CD4-positive, alpha-beta T cell (primary cell): ENCODE results near the gene LRP1B. TPM values are rescaled to one million over a fixed set of nuclear protein-coding genes. Genes with fewer than 3 reads are reported as not detected.

Experiments used
- ATAC-seq: fragments of 200-7000 bp; cut with Tn5 transposase; one replicate; pipeline ENCODE4 v1.10.0; 2022; ENCODE audit warnings: mild to moderate bottlenecking; ENCODE audit not compliant: poor library complexity
- CTCF ChIA-PET: fragments of 350-600 bp; sonication (Branson Sonifier 250); formaldehyde crosslinking; loops from one replicate; lab custom pipeline; 2021; ENCODE audit warnings: antibody characterized with exemption, inconsistent platforms; lab: Charles Lee
- POLR2A ChIA-PET: fragments of 350-600 bp; sonication (Branson Sonifier 250); formaldehyde crosslinking; loops from one replicate; lab custom pipeline; 2021; ENCODE audit warnings: antibody characterized with exemption, inconsistent platforms; lab: Charles Lee
- DNase-seq, 14 experiments: peaks; one replicate each; pipeline ENCODE4 v3.0.0-alpha.2; 2013 to 2020; ENCODE audit warnings: mixed read lengths in 2 of 14
- H3K27ac ChIP-seq, 2 donors: one replicate each; pipeline versions ENCODE4 v1.5.1 to v1.7.0; 2013; ENCODE audit warnings: low read length in 2 of 2, low read depth in 1 of 2, mild to moderate bottlenecking in 1 of 2
- H3K27me3 ChIP-seq, 2 experiments: 1 replicate in 1 of 2; 2 replicates in 1 of 2; pipeline versions ENCODE4 v1.6.1 to v1.7.0; 2013; ENCODE audit warnings: low read length in 2 of 2, control low read depth in 1 of 2, mild to moderate bottlenecking in 1 of 2, moderate library complexity in 1 of 2; ENCODE audit not compliant: insufficient read depth in 2 of 2, control insufficient read depth in 1 of 2
- H3K36me3 ChIP-seq: one replicate; pipeline ENCODE4 v1.6.1; 2013; ENCODE audit warnings: low read length, control low read depth; ENCODE audit not compliant: insufficient read depth
- H3K4me1 ChIP-seq: one replicate; pipeline ENCODE4 v1.6.1; 2013; ENCODE audit warnings: low read length, control low read depth; ENCODE audit not compliant: insufficient read depth
- H3K4me3 ChIP-seq: one replicate; pipeline ENCODE4 v1.5.1; 2013; ENCODE audit warnings: mild to moderate bottlenecking, low read length, moderate library complexity
- H3K9me3 ChIP-seq, 2 experiments: 1 replicate in 1 of 2; 2 replicates in 1 of 2; pipeline versions ENCODE4 v1.6.1 to v1.7.0; 2013; ENCODE audit warnings: low read length in 2 of 2, mild to moderate bottlenecking in 2 of 2, control low read depth in 1 of 2, moderate library complexity in 1 of 2; ENCODE audit not compliant: control insufficient read depth in 1 of 2, insufficient read depth in 1 of 2
- H3K27ac Mint-ChIP-seq: one replicate; pipeline ENCODE4 v1.8.0; 2020; ENCODE audit warnings: mixed read lengths
- H3K27me3 Mint-ChIP-seq: one replicate; pipeline ENCODE4 v1.8.0; 2021; ENCODE audit warnings: mixed read lengths
- H3K36me3 Mint-ChIP-seq: one replicate; pipeline ENCODE4 v1.8.0; 2021; ENCODE audit warnings: low read depth, mixed read lengths
- H3K4me1 Mint-ChIP-seq: one replicate; pipeline ENCODE4 v1.8.0; 2021; ENCODE audit warnings: low read depth, mixed read lengths
- H3K4me3 Mint-ChIP-seq: one replicate; pipeline ENCODE4 v1.8.0; 2020; ENCODE audit warnings: mild to moderate bottlenecking, mixed read lengths
- H3K9me3 Mint-ChIP-seq: one replicate; pipeline ENCODE4 v1.8.0; 2020; ENCODE audit warnings: mixed read lengths
- intact Hi-C, 2 experiments: fragments of 100-400 bp; cut with DNase I in 1 of 2; cut with micrococcal nuclease in 1 of 2; formaldehyde crosslinking; loops; one replicate each; pipeline versions ENCODE4 v1.15.1 to v1.9.0; 2023 to 2025; cut with DNase I, micrococcal nuclease
- total RNA-seq, 174 experiments: library from RNA in 2 of 174; stranded (reverse) in 2 of 174; gene quantifications; one replicate each; pipeline ENCODE4 v1.2.3 and lab custom pipeline; 2021 to 2026
- TF ChIP-seq, protein P1 (sequence below): fragments of 200-600 bp; IDR thresholded peaks from one replicate; pipeline ENCODE4 v1.8.0; 2022; ENCODE audit warnings: antibody characterized with exemption, mild to moderate bottlenecking

LRP1B gene
- total RNA-seq, 2 experiments from 2014 or later: not detected

DNA sequence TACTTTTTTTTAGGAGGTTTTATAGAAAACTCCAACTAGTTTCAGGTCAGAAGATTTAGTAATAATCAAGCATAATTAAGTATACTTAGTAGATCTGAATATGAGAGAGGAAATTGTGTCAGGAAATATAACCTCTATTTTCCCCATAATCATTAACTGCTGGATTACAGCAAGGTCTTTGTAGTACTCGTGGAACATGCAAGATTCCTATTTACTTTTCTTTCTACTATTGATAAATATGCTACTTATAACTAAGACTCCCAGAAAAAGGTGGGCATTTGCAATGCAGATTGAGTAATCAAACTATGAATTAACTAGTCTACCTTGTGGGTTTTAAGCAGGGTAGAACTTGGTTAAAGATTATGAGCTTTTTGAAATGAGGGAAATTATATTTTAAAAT is 570.1 kb downstream of the LRP1B start:
- Mint-ChIP-seq H3K36me3 (no peaks in the 10 kb centered on the region), H3K27me3 (no peaks in the 10 kb centered on the region), H3K4me1 (no peaks in the 10 kb centered on the region), H3K27ac (no peak overlapping the region), H3K4me3 (no peak overlapping the region), H3K9me3 (peaks cover 4% of the 10 kb centered on the region)
- POLR2A ChIA-PET: no interaction called here
- Histone ChIP-seq H3K27me3 (no peaks in the 10 kb centered on the region), H3K4me3 (no peak overlapping the region), H3K27ac (no peak overlapping the region), H3K36me3 (no peaks in the 10 kb centered on the region), H3K9me3 (no peaks in the 10 kb centered on the region), H3K4me1 (no peaks in the 10 kb centered on the region)
- intact Hi-C loops: no loop called here
- ATAC-seq (no peak), DNase-seq (no peak)
- TF ChIP-seq, protein P1, sequence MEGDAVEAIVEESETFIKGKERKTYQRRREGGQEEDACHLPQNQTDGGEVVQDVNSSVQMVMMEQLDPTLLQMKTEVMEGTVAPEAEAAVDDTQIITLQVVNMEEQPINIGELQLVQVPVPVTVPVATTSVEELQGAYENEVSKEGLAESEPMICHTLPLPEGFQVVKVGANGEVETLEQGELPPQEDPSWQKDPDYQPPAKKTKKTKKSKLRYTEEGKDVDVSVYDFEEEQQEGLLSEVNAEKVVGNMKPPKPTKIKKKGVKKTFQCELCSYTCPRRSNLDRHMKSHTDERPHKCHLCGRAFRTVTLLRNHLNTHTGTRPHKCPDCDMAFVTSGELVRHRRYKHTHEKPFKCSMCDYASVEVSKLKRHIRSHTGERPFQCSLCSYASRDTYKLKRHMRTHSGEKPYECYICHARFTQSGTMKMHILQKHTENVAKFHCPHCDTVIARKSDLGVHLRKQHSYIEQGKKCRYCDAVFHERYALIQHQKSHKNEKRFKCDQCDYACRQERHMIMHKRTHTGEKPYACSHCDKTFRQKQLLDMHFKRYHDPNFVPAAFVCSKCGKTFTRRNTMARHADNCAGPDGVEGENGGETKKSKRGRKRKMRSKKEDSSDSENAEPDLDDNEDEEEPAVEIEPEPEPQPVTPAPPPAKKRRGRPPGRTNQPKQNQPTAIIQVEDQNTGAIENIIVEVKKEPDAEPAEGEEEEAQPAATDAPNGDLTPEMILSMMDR: no peak
- CTCF ChIA-PET: no interaction called here

DNA sequence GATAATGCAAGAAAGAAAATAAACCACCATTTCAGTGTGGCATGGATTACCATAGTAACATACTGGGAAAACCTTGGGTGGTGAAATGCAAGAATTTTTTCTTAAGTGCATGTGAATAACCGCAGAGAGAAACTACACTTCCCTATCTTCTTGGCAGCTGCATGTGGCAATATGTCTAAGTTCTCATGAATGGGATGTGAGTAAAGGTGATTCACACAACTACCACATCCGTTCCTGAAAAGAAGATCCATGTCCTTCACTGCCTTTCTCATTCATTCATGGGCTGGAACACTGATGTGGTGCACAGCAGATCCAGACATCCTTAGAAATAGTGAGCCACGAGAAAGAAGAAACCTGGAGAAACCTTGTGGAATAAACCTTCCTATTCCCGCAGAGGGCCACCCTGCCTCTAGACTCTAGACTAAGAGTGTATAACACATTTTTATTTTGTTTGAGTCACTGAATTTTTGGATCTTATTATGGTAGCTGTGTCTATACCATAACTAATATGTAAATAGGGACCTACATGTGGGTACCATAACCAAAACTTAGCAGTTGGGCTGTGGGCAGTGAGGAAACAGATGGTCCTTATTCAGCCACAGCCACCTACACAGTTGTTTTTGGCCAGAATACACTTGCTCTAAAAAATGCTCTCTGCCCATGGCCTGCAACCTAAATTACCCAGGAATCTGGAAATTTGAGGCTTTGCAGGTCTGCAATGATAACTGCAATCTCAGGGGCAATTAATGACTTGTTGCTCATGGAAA is 573.3 kb downstream of the LRP1B start:
- no peaks in the 10 kb centered on the region for H3K4me1 Mint-ChIP-seq
- TF ChIP-seq, protein P1: no peak
- no peaks in the 10 kb centered on the region for H3K27me3 ChIP-seq
- peak in 3 of 14 experiments; percentile 6 to 39 (median 22) for DNase-seq
- no peaks in the 10 kb centered on the region for H3K4me1 ChIP-seq
- no peaks in the 10 kb centered on the region for H3K9me3 ChIP-seq
- ChIA-PET POLR2A (no interaction called here), CTCF (no interaction called here)
- no peak for ATAC-seq
- no peaks in the 10 kb centered on the region for H3K36me3 Mint-ChIP-seq
- H3K4me3 ChIP-seq: no peak overlapping the region
- H3K36me3 ChIP-seq: no peaks in the 10 kb centered on the region
- intact Hi-C loops: no loop called here
- no peak overlapping the region for H3K27ac Mint-ChIP-seq
- peaks cover 4% of the 10 kb centered on the region for H3K9me3 Mint-ChIP-seq
- no peak overlapping the region for H3K4me3 Mint-ChIP-seq
- no peaks in the 10 kb centered on the region for H3K27me3 Mint-ChIP-seq
- no peak overlapping the region for H3K27ac ChIP-seq

DNA sequence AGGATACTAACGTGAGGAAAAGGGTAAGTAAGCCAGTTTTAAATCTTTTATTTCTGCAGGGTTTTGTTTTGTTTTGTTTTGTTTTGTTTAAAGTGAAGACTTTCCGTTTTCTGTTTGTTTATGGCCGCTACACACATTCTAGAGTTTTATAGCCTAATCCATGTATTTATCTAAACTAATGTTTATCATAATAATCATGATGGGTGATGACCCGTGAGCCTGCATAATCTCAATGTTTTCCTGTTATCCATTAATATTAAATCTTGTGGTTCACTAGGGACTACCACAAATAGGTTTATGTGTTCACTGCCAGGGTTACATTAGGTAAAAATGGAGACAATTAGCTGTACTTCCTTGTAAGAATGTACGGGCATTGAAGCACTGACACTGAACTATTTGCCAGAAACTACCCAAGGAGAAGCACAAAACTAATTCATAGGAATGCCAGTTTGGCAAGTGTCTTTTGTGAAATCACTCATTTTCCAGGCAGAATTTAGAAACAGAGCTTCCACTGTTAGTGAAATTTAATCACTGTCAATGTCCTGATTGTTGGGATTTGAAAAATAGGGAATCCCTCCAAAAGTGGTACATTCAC is 574.8 kb downstream of the LRP1B start:
- intact Hi-C loops: no loop called here
- no peaks in the 10 kb centered on the region for H3K4me1 Mint-ChIP-seq
- Histone ChIP-seq H3K27ac (no peak overlapping the region), H3K9me3 (no peaks in the 10 kb centered on the region), H3K4me1 (no peaks in the 10 kb centered on the region), H3K27me3 (no peaks in the 10 kb centered on the region), H3K4me3 (no peak overlapping the region), H3K36me3 (no peaks in the 10 kb centered on the region)
- TF ChIP-seq, protein P1: no peak
- ChIA-PET CTCF (no interaction called here), POLR2A (no interaction called here)
- no peak overlapping the region for H3K27ac Mint-ChIP-seq
- no peak for ATAC-seq
- H3K27me3 Mint-ChIP-seq: no peaks in the 10 kb centered on the region
- no peak for DNase-seq
- no peak overlapping the region for H3K4me3 Mint-ChIP-seq
- H3K36me3 Mint-ChIP-seq: no peaks in the 10 kb centered on the region
- peaks cover 4% of the 10 kb centered on the region for H3K9me3 Mint-ChIP-seq
